Measurements from ENCODE around the gene CCDC69. TPM values are rescaled to one million over a fixed set of nuclear protein-coding genes. Genes with fewer than 3 reads are reported as not detected.

The CCDC69 gene
- total RNA-seq, 2 donors from 2014 or later = 34.8 to 44.8 TPM

GRCh38 chr5:151222054-151222789, 1.7 kb downstream of the CCDC69 start:
- peaks cover 39% of the 10 kb centered on the region for H3K4me1 ChIP-seq
- H3K27ac ChIP-seq = peak overlapping the region; percentile 60 to 89 (median 82)

GRCh38 chr5:151221574-151221973, 2.3 kb downstream of the CCDC69 start:
- H3K27ac ChIP-seq = peak overlapping the region in 3 of 4 donors; percentile 39 to 86 (median 78)
- peaks cover 39% of the 10 kb centered on the region for H3K4me1 ChIP-seq
- ATAC-seq (no peak), DNase-seq (no peak)
- no peak overlapping the region for H3K4me3 ChIP-seq
- WGBS, 2 donors = 22 to 40% methylated on average over 3 of the region's 3 CpGs
- no peaks in the 10 kb centered on the region for H3K36me3 ChIP-seq (replicated peaks in 1 of 2; ENCODE audit: insufficient read depth in 1 of 2, low read depth in 2 of 2)
- H3K27me3 ChIP-seq = no peaks in the 10 kb centered on the region
- TF ChIP-seq CTCF (IDR thresholded peaks at IDR 0.05) (no peak), POLR2A (IDR thresholded peaks at IDR 0.05) (no peak)
- intact Hi-C loops (cut with DNase I) = no loop called here
- no peaks in the 10 kb centered on the region for H3K9me3 ChIP-seq

More at GRCh38 chr5:151222054-151222789, 1.7 kb downstream of the CCDC69 start:
- DNase-seq (peak; percentile 77 to 87 (median 86)), ATAC-seq (peak; percentile 77)
- no peaks in the 10 kb centered on the region for H3K27me3 ChIP-seq
- H3K36me3 ChIP-seq (replicated peaks in 1 of 2; ENCODE audit: insufficient read depth in 1 of 2, low read depth in 2 of 2) = no peaks in the 10 kb centered on the region
- no peaks in the 10 kb centered on the region for H3K9me3 ChIP-seq
- peak in 1 of 3 donors; percentile 19 for TF ChIP-seq POLR2A (IDR thresholded peaks at IDR 0.05)
- no peak for TF ChIP-seq CTCF (IDR thresholded peaks at IDR 0.05)
- WGBS, 2 donors = 55 to 58% methylated on average over 6 of the region's 6 CpGs
- intact Hi-C loops (cut with DNase I) = no loop called here
- H3K4me3 ChIP-seq = no peak overlapping the region

GRCh38 chr5:151219789-151220188, 4.1 kb downstream of the CCDC69 start:
- no peak for TF ChIP-seq CTCF (IDR thresholded peaks at IDR 0.05)
- TF ChIP-seq POLR2A (IDR thresholded peaks at IDR 0.05) = no peak
- ATAC-seq (no peak), DNase-seq (no peak)
- Histone ChIP-seq H3K4me3 (no peak overlapping the region), H3K9me3 (no peaks in the 10 kb centered on the region), H3K36me3 (replicated peaks in 1 of 2; ENCODE audit: insufficient read depth in 1 of 2, low read depth in 2 of 2) (no peaks in the 10 kb centered on the region), H3K27me3 (no peaks in the 10 kb centered on the region), H3K4me1 (peaks cover 53% of the 10 kb centered on the region), H3K27ac (no peak overlapping the region)
- intact Hi-C loops (cut with DNase I) = no loop called here
- 73 to 80% methylated on average over 7 of the region's 7 CpGs for WGBS, 2 donors

- Histone ChIP-seq H3K4me3 (no peak overlapping the region), H3K27me3 (no peaks in the 10 kb centered on the region), H3K4me1 (peaks cover 55% of the 10 kb centered on the region), H3K27ac (no peak overlapping the region), H3K36me3 (replicated peaks in 1 of 2; ENCODE audit: insufficient read depth in 1 of 2, low read depth in 2 of 2) (no peaks in the 10 kb centered on the region), H3K9me3 (no peaks in the 10 kb centered on the region)
- intact Hi-C loops (cut with DNase I) = no loop called here
- DNase-seq (no peak), ATAC-seq (no peak)
- TF ChIP-seq CTCF (IDR thresholded peaks at IDR 0.05) (no peak), POLR2A (IDR thresholded peaks at IDR 0.05) (no peak)
- WGBS, 2 donors = 86 to 91% methylated on average over 8 of the region's 9 CpGs
Observed at GRCh38 chr5:151219138-151219537, 4.8 kb downstream of the CCDC69 start.

GRCh38 chr5:151218177-151218576, 5.7 kb downstream of the CCDC69 start:
- no peak for DNase-seq
- H3K4me1 ChIP-seq = peaks cover 60% of the 10 kb centered on the region
- intact Hi-C loops (cut with DNase I) = no loop called here
- no peaks in the 10 kb centered on the region for H3K36me3 ChIP-seq (replicated peaks in 1 of 2; ENCODE audit: insufficient read depth in 1 of 2, low read depth in 2 of 2)
- no peak for TF ChIP-seq CTCF (IDR thresholded peaks at IDR 0.05)
- no peak for TF ChIP-seq POLR2A (IDR thresholded peaks at IDR 0.05)
- no peak overlapping the region for H3K4me3 ChIP-seq
- H3K27ac ChIP-seq = no peak overlapping the region
- WGBS, 2 donors = 72 to 81% methylated on average over 6 of the region's 6 CpGs
- H3K9me3 ChIP-seq = no peaks in the 10 kb centered on the region
- ATAC-seq = no peak
- H3K27me3 ChIP-seq = no peaks in the 10 kb centered on the region

Measured in body of pancreas (tissue), 4 donors.